Transverse colon (tissue), 4 donors: ENCODE measurements around the gene MKI67. TPM values are rescaled to one million over a fixed set of nuclear protein-coding genes. Genes with fewer than 3 reads are reported as not detected.

Experiments
- DNase-seq: peaks from one replicate; pipeline ENCODE4 v3.0.0-alpha.2; 2019
- H3K27ac ChIP-seq, 4 donors: fragments of 200-600 bp; sonication (generic); 2 replicates each; pipeline ENCODE4 v1.5.1; 2016 to 2018; ENCODE audit warnings: inconsistent platforms in 4 of 4
- H3K27me3 ChIP-seq: fragments of 200-600 bp; sonication (generic); 2 replicates; pipeline ENCODE4 v1.5.1; 2017; ENCODE audit warnings: inconsistent platforms
- H3K36me3 ChIP-seq, 4 donors: fragments of 200-600 bp; sonication (generic); 2 replicates each; pipeline ENCODE4 v1.5.1; 2017 to 2019; ENCODE audit warnings: inconsistent platforms in 4 of 4
- H3K4me1 ChIP-seq, 4 donors: fragments of 200-600 bp; sonication (generic); 2 replicates each; pipeline ENCODE4 v1.5.1; 2017 to 2020; ENCODE audit warnings: inconsistent platforms in 4 of 4
- H3K4me3 ChIP-seq, 4 donors: fragments of 200-600 bp; sonication (generic); 1 replicate in 1 of 4; 2 replicates in 3 of 4; pipeline versions ENCODE4 v1.5.1 to v1.6.1; 2017 to 2019; ENCODE audit warnings: inconsistent platforms in 4 of 4
- H3K9me3 ChIP-seq, 2 donors: fragments of 200-600 bp; sonication (generic); 2 replicates each; pipeline ENCODE4 v1.5.1; 2017 to 2019; ENCODE audit warnings: inconsistent platforms in 2 of 2
- EP300 ChIP-seq: sonication (generic); formaldehyde crosslinking; IDR thresholded peaks from one replicate; pipeline ENCODE4 v1.6.1; 2017; ENCODE audit warnings: antibody characterized with exemption, low read depth
- POLR2A ChIP-seq: fragments of 450-650 bp; IDR thresholded peaks from one replicate; pipeline ENCODE4 v1.6.1; 2016; ENCODE audit warnings: antibody characterized with exemption, mild to moderate bottlenecking, moderate library complexity
- POLR2AphosphoS5 ChIP-seq, 3 donors: sonication (generic); formaldehyde crosslinking; IDR thresholded peaks; one replicate each; pipeline ENCODE4 v1.6.1; 2016; ENCODE audit warnings: antibody characterized with exemption in 3 of 3
- WGBS, 2 donors: methylation state at CpG; one replicate each; pipeline ENCODE4 v1.1.5; 2018; ENCODE audit warnings: low coverage in 1 of 2; 5-methylcytosine and 5-hydroxymethylcytosine counted together
- in situ Hi-C, 4 donors: fragments of 200-750 bp; cut with MboI; loops; one replicate each; pipeline versions ENCODE4 v1.15.0 to v1.15.1; 2017; ENCODE audit warnings: low sequenced_read_pairs in 3 of 4, low pct_ligation_motif_present in 1 of 4, low pct_unique_long_range_greater_than_20kb in 1 of 4
- intact Hi-C: fragments of 100-400 bp; cut with DNase I; formaldehyde crosslinking; loops from one replicate; pipeline ENCODE4 v1.15.1; 2023; ENCODE audit warnings: low total_unique reads
- total RNA-seq, 4 donors: library from RNA; depleted of rRNA; stranded (reverse); fragments of >200 nt; gene quantifications; one replicate each; pipeline ENCODE4 v1.1.0, GENCODE V29; 2016
- TF ChIP-seq, protein P1 (sequence below), 5 experiments: fragments of 200-600 bp in 3 of 5; fragments of 450-650 bp in 2 of 5; sonication (generic) in 3 of 5; IDR thresholded peaks; 1 replicate in 2 of 5; 2 replicates in 3 of 5; pipeline ENCODE4 v1.5.1; 2016 to 2017; ENCODE audit warnings: antibody characterized with exemption in 5 of 5, inconsistent platforms in 3 of 5, mild to moderate bottlenecking in 2 of 5, moderate library complexity in 1 of 5

Gene MKI67
- total RNA-seq, 4 donors from 2014 or later, result 4.5 to 40.8 (median 8.4) TPM

DNA sequence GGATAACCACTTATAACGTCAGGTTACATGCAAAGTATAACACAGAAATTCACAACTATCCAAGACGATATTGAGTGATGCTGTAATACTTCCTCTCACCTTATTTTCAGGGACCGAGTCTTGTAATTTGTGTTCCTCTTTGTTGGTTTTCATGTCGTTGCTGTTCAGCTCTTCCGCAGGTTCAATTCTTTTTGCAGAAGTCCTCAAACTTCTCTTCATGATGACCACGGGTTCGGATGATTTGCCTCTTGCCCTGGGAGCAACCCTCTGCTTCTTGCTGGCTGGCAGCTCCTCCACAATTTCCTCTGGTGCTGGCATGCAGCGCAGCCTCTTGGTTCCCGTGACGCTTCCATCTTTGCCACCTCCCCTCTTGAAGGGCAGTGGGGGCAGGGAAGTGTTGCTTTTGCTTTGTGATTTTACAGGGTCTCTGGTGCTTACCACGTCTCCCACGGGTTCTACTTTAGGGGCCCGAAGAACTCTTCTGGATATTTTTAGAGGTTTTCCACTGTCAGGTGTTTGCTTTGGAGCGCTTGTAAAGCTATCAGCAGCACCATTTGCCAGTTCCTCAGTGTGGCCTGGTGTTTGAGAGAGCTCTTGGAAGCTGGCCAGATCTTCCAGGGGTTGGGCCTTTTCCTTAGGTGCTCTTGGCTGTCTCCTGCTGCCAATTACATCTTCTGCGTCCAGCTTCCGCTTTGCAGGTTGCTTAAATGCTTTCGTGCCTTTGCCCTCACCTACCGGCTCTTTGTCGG lies 23.6 kb downstream of the MKI67 start:
- in situ Hi-C loops, result no loop called here
- DNase-seq, result peak; percentile 63

DNA sequence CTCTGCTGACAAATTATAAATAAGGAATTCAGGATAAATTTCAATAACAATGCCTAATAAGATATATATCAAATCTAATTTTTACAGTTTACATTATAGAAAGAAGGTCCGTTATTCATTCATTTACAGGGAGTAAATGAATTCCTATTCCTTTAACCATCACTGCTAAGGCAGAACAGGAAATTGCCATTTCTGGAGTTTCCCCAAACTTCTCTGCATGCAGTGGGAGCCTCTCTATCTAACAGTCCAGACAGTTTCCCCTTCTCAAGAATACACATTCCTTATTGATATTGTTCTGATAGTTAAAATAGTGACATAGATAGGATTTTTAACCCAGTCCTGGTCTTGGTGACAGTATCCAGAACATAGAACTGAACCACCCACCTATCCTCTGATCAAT lies 24.3 kb downstream of the MKI67 start:
- in situ Hi-C loops, result no loop called here
- no peaks in the 10 kb centered on the region for H3K36me3 ChIP-seq

More for the DNA sequence above, 23.6 kb downstream of the MKI67 start:
- no peaks in the 10 kb centered on the region for H3K4me1 ChIP-seq
- intact Hi-C loops, result no loop called here
- TF ChIP-seq EP300, result no peak
- TF ChIP-seq, protein P1, sequence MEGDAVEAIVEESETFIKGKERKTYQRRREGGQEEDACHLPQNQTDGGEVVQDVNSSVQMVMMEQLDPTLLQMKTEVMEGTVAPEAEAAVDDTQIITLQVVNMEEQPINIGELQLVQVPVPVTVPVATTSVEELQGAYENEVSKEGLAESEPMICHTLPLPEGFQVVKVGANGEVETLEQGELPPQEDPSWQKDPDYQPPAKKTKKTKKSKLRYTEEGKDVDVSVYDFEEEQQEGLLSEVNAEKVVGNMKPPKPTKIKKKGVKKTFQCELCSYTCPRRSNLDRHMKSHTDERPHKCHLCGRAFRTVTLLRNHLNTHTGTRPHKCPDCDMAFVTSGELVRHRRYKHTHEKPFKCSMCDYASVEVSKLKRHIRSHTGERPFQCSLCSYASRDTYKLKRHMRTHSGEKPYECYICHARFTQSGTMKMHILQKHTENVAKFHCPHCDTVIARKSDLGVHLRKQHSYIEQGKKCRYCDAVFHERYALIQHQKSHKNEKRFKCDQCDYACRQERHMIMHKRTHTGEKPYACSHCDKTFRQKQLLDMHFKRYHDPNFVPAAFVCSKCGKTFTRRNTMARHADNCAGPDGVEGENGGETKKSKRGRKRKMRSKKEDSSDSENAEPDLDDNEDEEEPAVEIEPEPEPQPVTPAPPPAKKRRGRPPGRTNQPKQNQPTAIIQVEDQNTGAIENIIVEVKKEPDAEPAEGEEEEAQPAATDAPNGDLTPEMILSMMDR (IDR thresholded peaks at IDR 0.05), result no peak
- TF ChIP-seq POLR2A, result no peak
- TF ChIP-seq POLR2AphosphoS5 (IDR thresholded peaks at IDR 0.05), result no peak
- H3K36me3 ChIP-seq, result no peaks in the 10 kb centered on the region
- H3K27me3 ChIP-seq, result no peaks in the 10 kb centered on the region
- H3K4me3 ChIP-seq, result no peak overlapping the region
- no peaks in the 10 kb centered on the region for H3K9me3 ChIP-seq
- WGBS, 2 donors, result 71 to 82% methylated on average over 7 to 19 of the region's 19 CpGs
- no peak overlapping the region for H3K27ac ChIP-seq

DNA sequence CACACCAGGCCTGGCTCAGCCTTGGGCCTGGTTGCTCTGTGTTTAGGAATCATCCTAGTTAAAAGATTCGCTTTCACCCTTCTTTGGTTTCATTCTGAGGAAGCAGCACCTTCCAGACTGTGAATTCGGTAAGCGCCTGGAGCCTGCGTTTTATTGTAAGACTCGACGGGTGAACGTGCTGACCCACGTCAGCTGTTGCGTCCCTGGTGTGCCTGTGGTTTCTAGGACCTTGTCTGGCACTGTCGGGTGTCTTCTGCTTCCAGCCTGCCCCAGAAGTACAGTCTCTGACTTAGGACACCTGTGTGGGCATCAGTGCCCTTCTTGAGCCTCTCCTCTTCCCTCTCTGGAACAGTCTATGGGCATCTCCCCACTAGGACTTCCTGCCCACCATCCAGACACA lies 26.3 kb downstream of the MKI67 start:
- no peaks in the 10 kb centered on the region for H3K9me3 ChIP-seq
- no peaks in the 10 kb centered on the region for H3K27me3 ChIP-seq
- in situ Hi-C loops (loop anchor here in 1 of 4 donors (5.0 kb wide), 1 partner anchor 37 kb away; no protein-coding TSS in a partner anchor), intact Hi-C loops (no loop called here)
- no peak for DNase-seq
- no peaks in the 10 kb centered on the region for H3K4me1 ChIP-seq
- H3K27ac ChIP-seq, result no peak overlapping the region
- H3K4me3 ChIP-seq, result no peak overlapping the region
- no peak for TF ChIP-seq POLR2AphosphoS5 (IDR thresholded peaks at IDR 0.05)
- TF ChIP-seq, protein P1 (IDR thresholded peaks at IDR 0.05), result no peak
- no peak for TF ChIP-seq POLR2A
- no peak for TF ChIP-seq EP300
- 90% methylated on average over 10 of the region's 10 CpGs; no CpG with 5 or more reads in 1 of the 2 donors for whole genome bisulfite sequencing, 2 donors
- no peaks in the 10 kb centered on the region for H3K36me3 ChIP-seq

More for the DNA sequence above, 24.3 kb downstream of the MKI67 start:
- TF ChIP-seq POLR2A (no peak), POLR2AphosphoS5 (IDR thresholded peaks at IDR 0.05) (no peak), EP300 (no peak)
- TF ChIP-seq, protein P1 (IDR thresholded peaks at IDR 0.05), result no peak
- intact Hi-C loops, result no loop called here
- H3K27me3 ChIP-seq, result no peaks in the 10 kb centered on the region
- no peaks in the 10 kb centered on the region for H3K9me3 ChIP-seq
- no peaks in the 10 kb centered on the region for H3K4me1 ChIP-seq
- WGBS, 2 donors, result 92 to 95% methylated on average over 1 of the region's 1 CpG
- no peak overlapping the region for H3K27ac ChIP-seq
- DNase-seq, result no peak
- H3K4me3 ChIP-seq, result no peak overlapping the region

DNA sequence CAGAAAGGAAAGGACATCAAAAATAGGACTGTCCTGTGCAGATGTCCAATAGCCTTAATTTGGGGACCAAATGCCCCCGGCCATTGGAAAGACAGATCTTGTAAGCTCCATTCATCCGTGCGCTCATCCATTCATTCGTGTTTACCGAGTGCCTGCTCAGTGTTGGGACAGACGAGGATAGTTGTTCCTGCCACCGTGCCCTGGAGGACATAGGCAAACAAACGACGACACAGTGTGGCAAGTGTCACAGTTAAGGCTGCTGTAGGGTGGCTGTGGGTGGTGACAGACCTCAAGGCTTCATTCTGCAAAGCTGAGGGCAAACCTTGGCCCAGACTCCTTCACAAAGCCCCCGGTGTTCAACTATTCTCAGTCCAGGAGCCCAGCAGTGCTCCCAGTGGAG lies 27.6 kb downstream of the MKI67 start:
- Histone ChIP-seq H3K27ac (no peak overlapping the region), H3K9me3 (no peaks in the 10 kb centered on the region), H3K27me3 (no peaks in the 10 kb centered on the region), H3K36me3 (no peaks in the 10 kb centered on the region), H3K4me3 (no peak overlapping the region), H3K4me1 (no peaks in the 10 kb centered on the region)
- TF ChIP-seq POLR2A, result no peak
- no peak for TF ChIP-seq EP300
- 93% methylated on average over 10 of the region's 10 CpGs; no CpG with 5 or more reads in 1 of the 2 donors for WGBS, 2 donors
- in situ Hi-C loops, result loop anchor here in 1 of 4 donors (5.0 kb wide), 1 partner anchor 39 kb away; no protein-coding TSS in a partner anchor
- DNase-seq, result no peak
- intact Hi-C loops, result no loop called here
